Smooth muscle cell (in vitro differentiated cells): ENCODE data around the gene SUSD4. TPM values are rescaled to one million over a fixed set of nuclear protein-coding genes. Genes with fewer than 3 reads are reported as not detected.

ENCODE experiments used
- DNase-seq: peaks from one replicate; lab custom pipeline; 2025; ENCODE audit not compliant: unreplicated experiment; lab: John Stamatoyannopoulos, UW
- H2AFZ ChIP-seq: fragments of 200-600 bp; sonication (generic); 2 replicates; pipeline ENCODE4 v1.6.0; 2016; ENCODE audit warnings: antibody characterized with exemption, low read depth, mild to moderate bottlenecking
- H3F3A ChIP-seq: fragments of 200-600 bp; sonication (generic); 2 replicates; pipeline ENCODE4 v1.6.0; 2017; ENCODE audit warnings: antibody characterized with exemption, low read depth
- H3K27ac ChIP-seq: fragments of 200-600 bp; sonication (generic); 2 replicates; pipeline ENCODE4 v1.5.1; 2016; ENCODE audit warnings: low read depth, mild to moderate bottlenecking
- H3K27me3 ChIP-seq: fragments of 200-600 bp; sonication (generic); 2 replicates; pipeline ENCODE4 v1.6.1; 2016; ENCODE audit warnings: low read depth, mild to moderate bottlenecking
- H3K36me3 ChIP-seq: fragments of 200-600 bp; sonication (generic); 2 replicates; pipeline ENCODE4 v1.5.1; 2016; ENCODE audit warnings: low read depth
- H3K4me1 ChIP-seq: fragments of 200-600 bp; sonication (generic); 2 replicates; pipeline ENCODE4 v1.5.1; 2016; ENCODE audit warnings: low read depth
- H3K4me2 ChIP-seq: fragments of 200-600 bp; sonication (generic); 2 replicates; pipeline ENCODE4 v1.6.0; 2016; ENCODE audit warnings: mild to moderate bottlenecking
- H3K4me3 ChIP-seq: fragments of 200-600 bp; sonication (generic); 2 replicates; pipeline ENCODE4 v1.5.1; 2016; ENCODE audit warnings: mild to moderate bottlenecking
- H3K79me2 ChIP-seq: fragments of 200-600 bp; sonication (generic); 2 replicates; pipeline ENCODE4 v1.6.0; 2016; ENCODE audit warnings: low read depth, mild to moderate bottlenecking
- H3K9ac ChIP-seq: fragments of 200-600 bp; sonication (generic); 2 replicates; pipeline ENCODE4 v1.6.0; 2016; ENCODE audit warnings: low read depth
- H3K9me3 ChIP-seq: fragments of 200-600 bp; sonication (generic); replicated peaks from 2 replicates; pipeline ENCODE4 v1.5.1; 2016; ENCODE audit warnings: low read depth
- H4K20me1 ChIP-seq: fragments of 200-600 bp; sonication (generic); 2 replicates; pipeline ENCODE4 v1.6.0; 2016; ENCODE audit warnings: low read depth
- WGBS: methylation state at CpG from one replicate; pipeline ENCODE4 v1.1.7; 2016; ENCODE audit warnings: low lambda C conversion rate; 5-methylcytosine and 5-hydroxymethylcytosine counted together
- polyA plus RNA-seq: library from polyadenylated mRNA; unstranded; fragments of >200 nt; fragmentation: Nextera tagmentation; extraction: Ambion mirVana; gene quantifications from 2 replicates; pipeline ENCODE4 v1.2.1, GENCODE V29; 2016
- total RNA-seq: library from RNA; depleted of rRNA; stranded (reverse); fragments of >200 nt; gene quantifications from 2 replicates; pipeline ENCODE4 v1.2.3, GENCODE V29; 2014
- TF ChIP-seq, protein P1 (sequence below): fragments of 200-600 bp; sonication (generic); IDR thresholded peaks from 2 replicates; pipeline ENCODE4 v1.5.1; 2017; ENCODE audit warnings: borderline replicate concordance, mild to moderate bottlenecking, antibody characterized with exemption; ENCODE audit not compliant: insufficient read depth, poor library complexity, severe bottlenecking

Gene SUSD4
- total and polyA plus RNA-seq, 2 experiments from 2014 or later: 4.5 to 5.1 TPM

- no peaks in the 10 kb centered on the region for H3F3A ChIP-seq
- H4K20me1 ChIP-seq: no peaks in the 10 kb centered on the region
- H2AFZ ChIP-seq: no peak overlapping the region
- no peaks in the 10 kb centered on the region for H3K9me3 ChIP-seq
- H3K27ac ChIP-seq: no peak overlapping the region
- H3K27me3 ChIP-seq: no peaks in the 10 kb centered on the region
- no peaks in the 10 kb centered on the region for H3K4me1 ChIP-seq
- WGBS: 95% methylated on average over 3 of the region's 3 CpGs
- no peak for DNase-seq
- H3K4me3 ChIP-seq: no peak overlapping the region
- H3K9ac ChIP-seq: no peak overlapping the region
- TF ChIP-seq, protein P1, sequence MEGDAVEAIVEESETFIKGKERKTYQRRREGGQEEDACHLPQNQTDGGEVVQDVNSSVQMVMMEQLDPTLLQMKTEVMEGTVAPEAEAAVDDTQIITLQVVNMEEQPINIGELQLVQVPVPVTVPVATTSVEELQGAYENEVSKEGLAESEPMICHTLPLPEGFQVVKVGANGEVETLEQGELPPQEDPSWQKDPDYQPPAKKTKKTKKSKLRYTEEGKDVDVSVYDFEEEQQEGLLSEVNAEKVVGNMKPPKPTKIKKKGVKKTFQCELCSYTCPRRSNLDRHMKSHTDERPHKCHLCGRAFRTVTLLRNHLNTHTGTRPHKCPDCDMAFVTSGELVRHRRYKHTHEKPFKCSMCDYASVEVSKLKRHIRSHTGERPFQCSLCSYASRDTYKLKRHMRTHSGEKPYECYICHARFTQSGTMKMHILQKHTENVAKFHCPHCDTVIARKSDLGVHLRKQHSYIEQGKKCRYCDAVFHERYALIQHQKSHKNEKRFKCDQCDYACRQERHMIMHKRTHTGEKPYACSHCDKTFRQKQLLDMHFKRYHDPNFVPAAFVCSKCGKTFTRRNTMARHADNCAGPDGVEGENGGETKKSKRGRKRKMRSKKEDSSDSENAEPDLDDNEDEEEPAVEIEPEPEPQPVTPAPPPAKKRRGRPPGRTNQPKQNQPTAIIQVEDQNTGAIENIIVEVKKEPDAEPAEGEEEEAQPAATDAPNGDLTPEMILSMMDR: no peak
- no peaks in the 10 kb centered on the region for H3K36me3 ChIP-seq
- H3K4me2 ChIP-seq: no peak overlapping the region
- no peaks in the 10 kb centered on the region for H3K79me2 ChIP-seq
Measured at GRCh38 chr1:223198628-223198965, 165.4 kb downstream of the SUSD4 start.

GRCh38 chr1:223197923-223198627 lies 165.9 kb downstream of the SUSD4 start:
- Histone ChIP-seq H3K27me3 (no peaks in the 10 kb centered on the region), H3K9me3 (no peaks in the 10 kb centered on the region), H3K9ac (no peak overlapping the region), H3K4me3 (no peak overlapping the region), H3K36me3 (no peaks in the 10 kb centered on the region), H3F3A (no peaks in the 10 kb centered on the region), H3K4me2 (no peak overlapping the region), H3K4me1 (no peaks in the 10 kb centered on the region), H3K27ac (no peak overlapping the region), H2AFZ (no peak overlapping the region), H4K20me1 (no peaks in the 10 kb centered on the region), H3K79me2 (no peaks in the 10 kb centered on the region)
- DNase-seq: no peak
- 66% methylated on average over 4 of the region's 4 CpGs for WGBS
- TF ChIP-seq, protein P1: no peak

DNA sequence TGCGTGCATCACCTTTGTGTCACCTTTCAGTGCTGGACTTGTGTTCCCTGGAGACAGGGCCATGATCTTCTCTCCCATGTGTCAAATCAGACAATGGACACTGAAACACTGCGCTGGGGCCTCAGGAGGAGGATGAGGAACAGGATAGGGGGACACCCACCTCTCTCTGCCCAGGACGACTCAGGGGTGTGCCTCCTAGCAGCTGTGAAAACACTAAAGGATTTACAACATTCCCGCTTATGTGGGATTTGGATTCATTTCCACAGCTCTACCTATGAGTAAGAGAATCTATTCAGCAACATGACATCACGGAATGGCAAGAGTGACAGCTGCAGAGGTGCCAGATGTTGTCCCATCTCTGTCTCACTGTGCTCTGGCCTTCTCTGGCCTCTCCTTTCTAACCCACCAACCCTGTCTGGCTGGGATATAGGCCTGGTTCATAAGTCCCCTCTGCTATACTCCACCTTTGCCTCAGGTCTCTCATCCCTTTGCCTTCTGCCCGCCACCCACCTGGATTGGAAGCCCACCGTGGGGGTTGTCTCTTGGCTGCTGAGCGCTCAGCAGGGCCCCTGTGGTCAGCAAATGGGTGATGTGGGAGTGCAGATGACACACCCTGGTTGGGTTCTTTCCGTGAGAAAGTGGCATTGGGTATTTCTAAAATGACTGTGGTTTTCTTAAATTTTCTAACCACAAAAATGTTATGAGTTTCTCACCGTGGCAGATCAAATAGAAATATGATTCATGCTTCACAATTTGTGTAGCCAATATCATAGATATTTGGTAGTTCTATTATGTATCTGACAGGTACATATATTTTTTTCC lies 173.9 kb downstream of the SUSD4 start:
- DNase-seq: no peak

More for the DNA sequence above, 173.9 kb downstream of the SUSD4 start:
- Histone ChIP-seq H3K36me3 (no peaks in the 10 kb centered on the region), H3K27ac (peak overlapping the region; percentile 47), H3K27me3 (peaks cover 7% of the 10 kb centered on the region), H3K4me1 (no peaks in the 10 kb centered on the region), H3K79me2 (no peaks in the 10 kb centered on the region), H3K9ac (no peak overlapping the region), H3K4me3 (no peak overlapping the region), H3K9me3 (no peaks in the 10 kb centered on the region), H4K20me1 (no peaks in the 10 kb centered on the region), H3K4me2 (no peak overlapping the region), H2AFZ (no peak overlapping the region), H3F3A (no peaks in the 10 kb centered on the region)
- 43% methylated on average over 10 of the region's 10 CpGs for WGBS
- TF ChIP-seq, protein P1: no peak
